GM19099 (cell line): ENCODE data around the gene SIK2.

Experiments used
- POLR2A ChIP-seq: IDR thresholded peaks from 3 replicates; pipeline ENCODE4 v1.6.1; 2011; ENCODE audit warnings: low read depth; ENCODE audit not compliant: insufficient read length; ENCODE audit errors: extremely low read depth

The SIK2 gene

GRCh38 chr11:111602865-111603610, 789 bp downstream of the SIK2 start:
- TF ChIP-seq POLR2A, result no peak

DNA sequence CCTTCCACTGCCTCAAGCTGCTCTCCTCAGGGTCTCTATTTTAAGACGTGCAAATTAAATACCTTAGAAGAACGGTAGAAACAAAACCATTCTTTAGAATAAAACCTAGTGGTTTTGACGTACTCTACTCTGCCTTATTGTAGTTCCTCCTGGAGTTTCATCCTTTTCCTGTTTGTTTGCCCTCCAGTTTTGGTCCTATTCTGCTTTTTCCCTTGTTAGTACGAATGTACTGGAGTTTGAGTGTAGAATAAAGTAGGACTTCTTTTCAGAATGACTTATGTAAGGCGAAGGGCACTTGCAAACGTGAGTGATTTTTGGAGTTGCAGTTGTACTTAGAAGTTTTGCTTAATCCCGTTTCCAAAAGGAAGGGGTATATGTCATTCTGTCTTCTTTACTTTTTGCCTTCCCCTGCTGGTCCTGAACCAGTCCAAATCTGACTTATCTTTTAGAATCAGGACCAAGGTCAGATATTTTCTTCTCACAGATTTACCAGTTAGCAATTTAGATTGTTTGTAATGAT, 1.4 kb downstream of the SIK2 start:
- TF ChIP-seq POLR2A, result no peak

- TF ChIP-seq POLR2A, result no peak
Measured at GRCh38 chr11:111604392-111605009, 2.3 kb downstream of the SIK2 start.

DNA sequence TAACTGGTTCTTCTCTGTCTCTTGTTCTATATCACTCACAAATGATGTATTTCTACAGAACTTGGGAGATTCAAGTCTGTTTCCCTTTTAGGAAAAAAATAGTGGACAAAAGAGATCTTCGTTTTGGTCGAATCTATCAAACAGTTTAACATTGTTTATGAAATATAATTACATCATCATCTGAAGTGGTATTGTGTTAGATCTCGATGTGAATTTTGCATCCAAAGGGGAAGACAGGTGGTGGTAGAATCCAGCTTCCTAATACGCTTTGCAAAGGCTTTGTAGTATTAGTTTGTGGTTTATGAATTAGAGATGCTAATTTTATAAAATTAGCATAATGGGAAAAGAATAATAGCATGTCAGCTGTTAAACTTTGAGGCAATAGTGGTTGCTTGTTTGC, 3.4 kb downstream of the SIK2 start:
- TF ChIP-seq POLR2A, result no peak

GRCh38 chr11:111606986-111607385, 4.7 kb downstream of the SIK2 start:
- TF ChIP-seq POLR2A, result no peak

DNA sequence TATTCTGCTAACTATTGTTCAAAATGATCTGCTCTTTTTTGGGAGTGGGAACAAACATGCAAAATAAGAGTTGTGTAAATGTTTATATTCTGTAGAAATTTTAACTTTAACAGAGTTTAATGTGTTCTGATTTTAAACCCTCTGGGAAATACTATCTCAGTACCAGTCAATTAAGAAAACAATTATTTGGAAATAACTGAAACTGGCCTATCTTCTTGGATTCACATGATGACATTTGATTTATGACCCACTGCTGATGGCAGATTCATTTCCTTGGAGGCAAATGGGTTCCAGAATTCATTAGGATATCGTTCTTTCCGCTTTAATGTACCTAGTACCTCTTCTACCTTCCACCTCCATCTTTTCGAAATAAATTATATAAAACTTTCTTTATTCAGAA, 5.5 kb downstream of the SIK2 start:
- TF ChIP-seq POLR2A, result no peak

- no peak for TF ChIP-seq POLR2A
Measured at GRCh38 chr11:111612224-111612623, 10.0 kb downstream of the SIK2 start.

GRCh38 chr11:111617286-111617685, 15.0 kb downstream of the SIK2 start:
- TF ChIP-seq POLR2A, result no peak

DNA sequence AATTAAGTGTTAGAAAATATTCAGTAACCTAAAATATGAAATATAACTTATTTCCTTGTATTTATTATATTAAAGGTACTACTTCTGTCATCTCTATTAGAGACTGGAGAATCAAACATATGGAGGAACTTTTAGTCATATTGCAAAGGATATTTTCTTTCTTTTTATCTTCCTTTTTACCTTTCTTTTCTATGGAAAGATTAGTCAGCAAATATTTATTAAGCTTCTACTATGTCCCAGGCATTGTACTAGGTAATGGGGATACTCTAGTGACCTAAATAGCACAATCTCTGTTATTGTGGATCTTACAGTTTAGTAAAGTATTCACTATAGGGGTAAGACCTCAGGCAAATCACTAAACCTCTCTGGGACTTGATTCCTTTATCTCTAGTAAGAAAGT, 18.3 kb downstream of the SIK2 start:
- TF ChIP-seq POLR2A, result no peak

DNA sequence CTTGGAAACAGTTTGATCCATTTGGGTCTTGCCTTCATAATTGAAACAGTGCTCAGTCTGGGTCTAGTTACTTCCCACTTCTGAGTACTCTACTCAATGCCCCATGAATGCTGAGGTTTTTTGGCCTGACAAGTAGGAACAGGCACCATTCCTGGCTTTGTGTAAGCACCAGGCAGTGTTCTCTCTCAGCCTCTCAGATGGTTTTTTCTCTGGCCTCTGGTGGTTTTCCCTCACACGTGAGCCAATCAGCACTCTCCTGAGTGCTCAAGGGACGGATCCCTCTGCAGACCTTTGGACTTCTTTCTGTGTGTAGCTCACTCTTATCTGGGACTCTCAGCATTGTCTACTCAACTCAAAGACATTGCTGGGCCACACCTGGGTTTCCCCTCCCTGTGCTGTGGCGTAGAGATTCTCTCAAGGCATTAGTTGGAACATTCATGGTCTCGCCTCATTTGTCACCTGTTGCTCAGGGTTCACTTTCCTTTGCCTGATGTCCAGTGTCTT, 21.3 kb downstream of the SIK2 start:
- TF ChIP-seq POLR2A, result no peak

DNA sequence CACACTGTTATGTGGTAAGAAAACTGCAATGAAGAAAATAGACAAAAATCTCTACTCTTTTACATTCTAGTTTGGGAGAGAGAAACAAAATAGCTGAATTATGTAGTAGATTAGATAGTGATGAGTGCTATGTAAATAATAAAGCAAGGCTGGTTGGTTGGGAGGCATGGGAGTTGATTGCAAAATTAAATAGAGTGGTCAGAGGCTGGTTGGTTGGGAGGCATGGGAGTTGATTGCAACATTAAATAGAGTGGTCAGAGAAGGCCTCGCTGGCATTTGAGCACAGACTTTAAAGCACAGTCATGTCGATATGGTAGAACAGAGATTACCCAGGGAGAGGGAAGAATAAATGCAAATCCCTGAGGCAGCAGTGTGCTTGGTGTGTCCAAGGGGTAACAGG, 22.4 kb downstream of the SIK2 start:
- TF ChIP-seq POLR2A, result no peak

- no peak for TF ChIP-seq POLR2A
Measured at GRCh38 chr11:111627591-111627990, 25.3 kb downstream of the SIK2 start.

- no peak for TF ChIP-seq POLR2A
Measured at GRCh38 chr11:111629499-111629898, 27.2 kb downstream of the SIK2 start.

DNA sequence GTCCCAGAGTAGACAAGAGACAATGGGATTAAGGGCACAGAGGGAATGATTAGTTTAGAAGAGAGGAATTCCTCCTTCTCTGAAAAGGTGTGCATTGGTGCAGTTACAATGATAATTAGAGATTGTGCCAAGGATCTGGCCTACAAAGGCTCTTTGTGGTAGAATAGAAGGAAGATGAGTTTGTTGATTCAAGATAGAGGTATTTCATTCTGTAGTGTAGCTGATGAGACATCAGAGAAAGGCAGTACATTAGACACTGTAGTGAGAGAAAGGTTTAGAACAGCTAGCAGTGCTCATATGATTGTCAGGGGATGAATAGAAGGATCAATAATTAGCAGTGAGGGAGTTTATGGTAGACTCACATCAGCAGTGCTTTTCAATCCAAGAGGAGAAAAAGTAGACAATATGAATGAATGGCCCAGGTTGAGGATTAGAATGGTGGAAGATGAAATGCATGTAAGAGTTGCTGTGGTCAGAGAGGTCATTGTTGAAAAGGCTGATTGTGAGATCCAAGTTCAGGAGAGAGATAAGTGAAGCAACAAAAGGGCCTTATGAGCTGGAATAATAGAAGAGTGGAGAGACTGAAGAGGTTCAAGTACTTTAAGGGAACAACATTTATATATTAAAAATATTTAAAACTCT, 28.9 kb downstream of the SIK2 start:
- no peak for TF ChIP-seq POLR2A

- no peak for TF ChIP-seq POLR2A
Measured at GRCh38 chr11:111631666-111632039, 29.4 kb downstream of the SIK2 start.
